ENCODE results near the gene OTOA. TPM values are rescaled to one million over a fixed set of nuclear protein-coding genes. Genes with fewer than 3 reads are reported as not detected.

The OTOA gene
- total RNA-seq, 2 experiments from 2014 or later = not detected

- Histone ChIP-seq H3K4me2 (ENCODE audit: low read length) (peak overlapping the region; percentile 61), H4K20me1 (ENCODE audit: insufficient read depth, low read length) (peaks cover 8% of the 10 kb centered on the region; the same call in 1 of the 2 replicates), H3K4me1 (ENCODE audit: insufficient read depth, low read length, poor library complexity, severe bottlenecking) (peaks cover 80% of the 10 kb centered on the region), H3K9me2 (ENCODE audit: insufficient read depth, low read length) (no peaks in the 10 kb centered on the region), H3K4me3 (ENCODE audit: low read depth, low read length, poor library complexity, severe bottlenecking) (peak overlapping the region; percentile 45), H3K36me3 (ENCODE audit: insufficient read depth, low read length) (peaks cover 36% of the 10 kb centered on the region), H3K79me2 (ENCODE audit: insufficient read depth, low read depth, low read length) (peaks cover 4% of the 10 kb centered on the region; the same call in 1 of the 2 replicates), H2AFZ (ENCODE audit: low read length) (no peak overlapping the region), H3K9me3 (ENCODE audit: low read length) (no peaks in the 10 kb centered on the region), H3K27ac (ENCODE audit: low read depth, low read length, poor library complexity, severe bottlenecking) (peak overlapping the region; percentile 91)
- ChIA-PET POLR2A (interaction anchor here (0.6 to 1.5 kb wide), 7 partner anchors 9 to 531 kb away, joined by 3 to 4 read pairs (median 3); no protein-coding TSS in a partner anchor), CTCF (ENCODE audit: unreplicated experiment) (interaction anchor here (0.7 to 1.3 kb wide), 5 partner anchors 9 to 73 kb away, joined by 3 to 4 read pairs (median 3); no protein-coding TSS in a partner anchor)
- no TSS peak for BruUV-seq (replicated peaks)
- intact Hi-C loops (cut with micrococcal nuclease; ENCODE audit: unreplicated experiment) = loop anchor here (1.0 kb wide), 2 partner anchors 10 to 51 kb away; no protein-coding TSS in a partner anchor
- peak; percentile 80 for DNase-seq (ENCODE audit: low spot score)
- no peak for TF ChIP-seq EZH2phosphoT487 (IDR thresholded peaks at IDR 0.05; ENCODE audit: borderline replicate concordance, low read depth, low read length)
- TF ChIP-seq CTCF (conservative IDR thresholded peaks at IDR 0.05; ENCODE audit: low read length) = peak; percentile 99
Measured at GRCh38 chr16:21656795-21657768, 6.7 kb upstream of the OTOA start.

- H3K9me3 ChIP-seq (ENCODE audit: low read length) = no peaks in the 10 kb centered on the region
- no peak overlapping the region for H3K4me2 ChIP-seq (ENCODE audit: low read length)
- peaks cover 8% of the 10 kb centered on the region; the same call in 1 of the 2 replicates for H4K20me1 ChIP-seq (ENCODE audit: insufficient read depth, low read length)
- ChIA-PET POLR2A (no interaction called here), CTCF (ENCODE audit: unreplicated experiment) (no interaction called here)
- no peaks in the 10 kb centered on the region for H3K9me2 ChIP-seq (ENCODE audit: insufficient read depth, low read length)
- H3K4me1 ChIP-seq (ENCODE audit: insufficient read depth, low read length, poor library complexity, severe bottlenecking) = peaks cover 73% of the 10 kb centered on the region
- H3K36me3 ChIP-seq (ENCODE audit: insufficient read depth, low read length) = peaks cover 36% of the 10 kb centered on the region
- no peak overlapping the region for H2AFZ ChIP-seq (ENCODE audit: low read length)
- no peak for DNase-seq (ENCODE audit: low spot score)
- intact Hi-C loops (cut with micrococcal nuclease; ENCODE audit: unreplicated experiment) = no loop called here
- H3K4me3 ChIP-seq (ENCODE audit: low read depth, low read length, poor library complexity, severe bottlenecking) = no peak overlapping the region
- no peaks in the 10 kb centered on the region for H3K79me2 ChIP-seq (ENCODE audit: insufficient read depth, low read depth, low read length)
- H3K27ac ChIP-seq (ENCODE audit: low read depth, low read length, poor library complexity, severe bottlenecking) = no peak overlapping the region
- no TSS peak for BruUV-seq (replicated peaks)
- TF ChIP-seq CTCF (conservative IDR thresholded peaks at IDR 0.05; ENCODE audit: low read length) (no peak), EZH2phosphoT487 (IDR thresholded peaks at IDR 0.05; ENCODE audit: borderline replicate concordance, low read depth, low read length) (no peak)
Measured at GRCh38 chr16:21659124-21659523, 4.6 kb upstream of the OTOA start.

All from OCI-LY7 (cell line).